HCT116 (cell line): ENCODE measurements around the gene SMIM45.
A peak's percentile ranks its signal among the peaks of the same experiment; 100 is the strongest.

Experiments used
- ATAC-seq: fragments of 200-7000 bp; cut with Tn5 transposase; 2 replicates; pipeline ENCODE4 v1.9.1; 2020; ENCODE audit warnings: mild to moderate bottlenecking, moderate library complexity
- BruUV-seq: library from RNA; stranded (reverse); fragments of 400-500 nt; replicated peaks from 2 replicates; lab custom pipeline; 2021; lab: Mats Ljungman, UMichigan
- CTCF ChIA-PET: fragments of 300-600 bp; sonication (Branson Sonifier 250); formaldehyde crosslinking; loops from one replicate; lab custom pipeline; 2021; ENCODE audit warnings: antibody characterized with exemption; lab: Charles Lee
- POLR2A ChIA-PET: fragments of 300-600, 350-600 bp; sonication (Branson Sonifier 250); formaldehyde crosslinking; loops from one replicate; lab custom pipeline; 2021; ENCODE audit warnings: antibody characterized with exemption; lab: Charles Lee
- RAD21 ChIA-PET, 2 experiments: fragments of 300-600 bp; sonication (Branson Sonifier 250); formaldehyde crosslinking; loops; one replicate each; lab custom pipeline; 2023; ENCODE audit warnings: low total read pairs in 2 of 2; ENCODE audit not compliant: uncharacterized antibody in 2 of 2, unreplicated experiment in 2 of 2, low non-redundant PET in 1 of 2; lab: Charles Lee
- DNase-seq: peaks from one replicate; pipeline ENCODE4 v3.0.0-alpha.2; 2010; ENCODE audit warnings: low read depth, low spot score
- H2AFZ ChIP-seq: fragments of 200-600 bp; shearing (Covaris generic), sonication (generic); 2 replicates; pipeline ENCODE4 v1.6.1; 2017; ENCODE audit warnings: low read depth, mixed run types, mixed read lengths, antibody characterized with exemption, low read length; ENCODE audit not compliant: poor library complexity, severe bottlenecking
- H3K27ac ChIP-seq: 2 replicates; pipeline ENCODE4 v1.5.1; 2012; ENCODE audit warnings: low read depth, low read length
- H3K27me3 ChIP-seq: fragments of 200-600 bp; sonication (generic); 2 replicates; pipeline ENCODE4 v1.6.1; 2016; ENCODE audit warnings: mixed run types, low read length, mixed read lengths; ENCODE audit not compliant: insufficient read depth
- H3K36me3 ChIP-seq, 2 experiments: fragments of 200-500 bp in 1 of 2; fragments of 200-600 bp in 1 of 2; sonication (Bioruptor generic) in 1 of 2; sonication (generic) in 1 of 2; 2 replicates each; pipeline versions ENCODE4 v1.5.1 to v1.6.1; 2014 to 2016; ENCODE audit warnings: low read length in 2 of 2, inconsistent platforms in 1 of 2, mixed read lengths in 1 of 2, mixed run types in 1 of 2; ENCODE audit not compliant: insufficient read depth in 2 of 2, control insufficient read depth in 1 of 2
- H3K4me1 ChIP-seq, 2 experiments: fragments of 200-600 bp in 1 of 2; sonication (generic) in 1 of 2; 2 replicates each; pipeline versions ENCODE4 v1.5.1 to v1.6.1; 2012 to 2017; ENCODE audit warnings: low read length in 2 of 2, inconsistent platforms in 1 of 2, mild to moderate bottlenecking in 1 of 2, mixed read lengths in 1 of 2, mixed run types in 1 of 2, moderate library complexity in 1 of 2; ENCODE audit not compliant: insufficient read depth in 2 of 2, control insufficient read depth in 1 of 2
- H3K4me2 ChIP-seq: fragments of 200-600 bp; sonication (generic); 2 replicates; pipeline ENCODE4 v1.6.1; 2017; ENCODE audit warnings: mixed run types, low read length, mixed read lengths
- H3K4me3 ChIP-seq, 2 experiments: fragments of 200-600 bp in 1 of 2; sonication (generic) in 1 of 2; replicated peaks in 1 of 2; 2 replicates each; pipeline ENCODE4 v1.5.1; 2011 to 2016; ENCODE audit warnings: low read length in 2 of 2, control low read depth in 1 of 2, low read depth in 1 of 2, mild to moderate bottlenecking in 1 of 2, mixed read lengths in 1 of 2, mixed run types in 1 of 2
- H3K79me2 ChIP-seq: fragments of 200-600 bp; sonication (generic); 2 replicates; pipeline ENCODE4 v1.6.1; 2017; ENCODE audit warnings: mild to moderate bottlenecking, mixed run types, low read length, moderate library complexity, mixed read lengths; ENCODE audit not compliant: insufficient read depth
- H3K9ac ChIP-seq: fragments of 200-600 bp; sonication (generic); 2 replicates; pipeline ENCODE4 v1.6.1; 2016; ENCODE audit warnings: low read length, mixed read lengths
- H3K9me2 ChIP-seq: fragments of 200-600 bp; sonication (generic), shearing (Covaris generic); 2 replicates; pipeline ENCODE4 v1.6.1; 2017; ENCODE audit warnings: mixed run types, mild to moderate bottlenecking, moderate library complexity; ENCODE audit not compliant: insufficient read depth
- H3K9me3 ChIP-seq, 2 experiments: fragments of 200-500 bp in 1 of 2; fragments of 200-600 bp in 1 of 2; sonication (Bioruptor generic) in 1 of 2; sonication (generic) in 1 of 2; 2 replicates each; pipeline ENCODE4 v1.6.1; 2014 to 2017; ENCODE audit warnings: low read length in 2 of 2, mixed read lengths in 2 of 2, inconsistent platforms in 1 of 2, low read depth in 1 of 2, mild to moderate bottlenecking in 1 of 2, mixed run types in 1 of 2, moderate library complexity in 1 of 2; ENCODE audit not compliant: control insufficient read depth in 1 of 2, insufficient read depth in 1 of 2
- H4K20me1 ChIP-seq: fragments of 200-600 bp; sonication (generic), shearing (Covaris generic); 2 replicates; pipeline ENCODE4 v1.6.1; 2017; ENCODE audit warnings: mixed run types, mild to moderate bottlenecking, moderate library complexity; ENCODE audit not compliant: insufficient read depth
- CBX3 ChIP-seq: IDR thresholded peaks from 2 replicates; pipeline ENCODE4 v1.6.1; 2012; ENCODE audit warnings: low read depth
- POLR2AphosphoS5 ChIP-seq: IDR thresholded peaks from 2 replicates; pipeline ENCODE4 v1.6.1; 2011; ENCODE audit warnings: mild to moderate bottlenecking, low read depth, low read length, moderate library complexity
- RAD21 ChIP-seq: IDR thresholded peaks from 2 replicates; pipeline ENCODE4 v1.6.1; 2012; ENCODE audit warnings: low read depth, mild to moderate bottlenecking
- SRF ChIP-seq: IDR thresholded peaks from 2 replicates; pipeline ENCODE4 v1.6.1; 2012; ENCODE audit warnings: low read depth
- ZFX ChIP-seq: fragments of 450-650 bp; IDR thresholded peaks from 2 replicates; pipeline ENCODE4 v1.6.1; 2017
- intact Hi-C: fragments of 100-400 bp; cut with micrococcal nuclease; formaldehyde crosslinking; loops from 2 replicates; pipeline ENCODE4 v1.10.0; 2022
- TF ChIP-seq, protein P1 (sequence below), 3 experiments: fragments of 200-600 bp in 1 of 3; sonication (generic) in 1 of 3; IDR thresholded peaks in 2 of 3; conservative IDR thresholded peaks in 1 of 3; 2 replicates each; pipeline ENCODE4 v1.5.1; 2012 to 2017; ENCODE audit warnings: low read depth in 2 of 3, low read length in 2 of 3, antibody characterized with exemption in 1 of 3, borderline replicate concordance in 1 of 3, control low read depth in 1 of 3, mild to moderate bottlenecking in 1 of 3, mixed read lengths in 1 of 3, mixed run types in 1 of 3, moderate library complexity in 1 of 3; ENCODE audit not compliant: insufficient read depth in 1 of 3

SMIM45 gene

DNA sequence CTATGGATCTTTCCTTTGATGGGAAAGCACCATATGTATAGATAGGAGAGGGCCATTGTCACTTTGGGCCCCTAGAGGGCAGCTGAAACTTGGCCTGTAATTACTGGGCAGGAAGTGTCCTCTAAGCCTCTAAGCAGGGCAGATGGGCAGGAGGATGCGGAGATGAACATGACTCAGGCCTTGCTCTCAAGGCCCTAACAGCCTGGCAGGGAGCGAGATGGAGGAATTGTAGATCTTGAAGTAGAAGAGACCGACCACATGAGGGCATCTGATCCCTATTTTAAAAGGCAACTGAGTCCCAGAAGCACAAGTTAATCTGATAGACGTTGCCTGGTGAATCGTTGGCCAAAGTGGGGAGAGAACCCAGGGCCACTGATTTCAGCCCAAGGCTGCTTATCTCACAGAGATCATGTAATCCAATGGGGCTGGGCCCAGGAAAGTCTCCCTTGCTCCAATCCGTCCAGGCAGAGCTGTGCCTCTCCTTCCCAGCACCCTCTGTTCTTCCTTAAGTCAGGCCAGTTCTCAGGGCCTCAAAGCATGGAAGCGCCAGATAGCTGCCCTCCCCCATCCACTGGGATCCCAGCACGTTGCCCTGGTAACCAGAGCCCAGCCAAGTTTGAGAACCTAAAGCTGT lies 14.8 kb downstream of the SMIM45 start:
- Histone ChIP-seq H3K9ac (no peak overlapping the region), H3K9me3 (no peaks in the 10 kb centered on the region; a peak in 1 of 4 replicates), H3K79me2 (no peaks in the 10 kb centered on the region)
- POLR2A ChIA-PET, result no interaction called here
- BruUV-seq, result no TSS peak
- intact Hi-C loops, result loop anchor here (2.0 to 5.0 kb wide), 2 partner anchors 146 to 478 kb away; no protein-coding TSS in a partner anchor
- DNase-seq, result peak; percentile 48
- TF ChIP-seq ZFX, result no peak
- TF ChIP-seq RAD21, result peak; percentile 67
- TF ChIP-seq, protein P1, sequence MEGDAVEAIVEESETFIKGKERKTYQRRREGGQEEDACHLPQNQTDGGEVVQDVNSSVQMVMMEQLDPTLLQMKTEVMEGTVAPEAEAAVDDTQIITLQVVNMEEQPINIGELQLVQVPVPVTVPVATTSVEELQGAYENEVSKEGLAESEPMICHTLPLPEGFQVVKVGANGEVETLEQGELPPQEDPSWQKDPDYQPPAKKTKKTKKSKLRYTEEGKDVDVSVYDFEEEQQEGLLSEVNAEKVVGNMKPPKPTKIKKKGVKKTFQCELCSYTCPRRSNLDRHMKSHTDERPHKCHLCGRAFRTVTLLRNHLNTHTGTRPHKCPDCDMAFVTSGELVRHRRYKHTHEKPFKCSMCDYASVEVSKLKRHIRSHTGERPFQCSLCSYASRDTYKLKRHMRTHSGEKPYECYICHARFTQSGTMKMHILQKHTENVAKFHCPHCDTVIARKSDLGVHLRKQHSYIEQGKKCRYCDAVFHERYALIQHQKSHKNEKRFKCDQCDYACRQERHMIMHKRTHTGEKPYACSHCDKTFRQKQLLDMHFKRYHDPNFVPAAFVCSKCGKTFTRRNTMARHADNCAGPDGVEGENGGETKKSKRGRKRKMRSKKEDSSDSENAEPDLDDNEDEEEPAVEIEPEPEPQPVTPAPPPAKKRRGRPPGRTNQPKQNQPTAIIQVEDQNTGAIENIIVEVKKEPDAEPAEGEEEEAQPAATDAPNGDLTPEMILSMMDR (IDR thresholded peaks at IDR 0.05 in 2 of 3, conservative IDR thresholded peaks at IDR 0.05 in 1 of 3; ENCODE audit: borderline replicate concordance in 1 of 3, insufficient read depth in 1 of 3, low read depth in 2 of 3, low read length in 2 of 3), result peak; percentile 37 to 58 (median 42); a peak in 4 of 6 replicates
- TF ChIP-seq SRF, result no peak
- TF ChIP-seq, all 23 proteins: peak for 2
- Histone ChIP-seq H3K4me3 (no peak overlapping the region), H3K4me1 (peaks cover 0 to 17% of the 10 kb centered on the region in 2 experiments; a peak in 1 of 4 replicates), H3K4me2 (no peak overlapping the region), H3K27ac (no peak overlapping the region), H2AFZ (no peak overlapping the region), H3K27me3 (no peaks in the 10 kb centered on the region), H4K20me1 (no peaks in the 10 kb centered on the region), H3K9me2 (no peaks in the 10 kb centered on the region), H3K36me3 (no peaks in the 10 kb centered on the region)
- ChIA-PET RAD21 (interaction anchor here in 1 of 2 experiments (0.6 kb wide), 1 partner anchor 133 kb away, joined by 4 read pairs; no protein-coding TSS in a partner anchor), CTCF (interaction anchor here (0.9 to 1.2 kb wide), 3 partner anchors 11 to 146 kb away, joined by 3 read pairs; partner anchors contain the start of gene NDUFA6)
- ATAC-seq, result peak; percentile 77

DNA sequence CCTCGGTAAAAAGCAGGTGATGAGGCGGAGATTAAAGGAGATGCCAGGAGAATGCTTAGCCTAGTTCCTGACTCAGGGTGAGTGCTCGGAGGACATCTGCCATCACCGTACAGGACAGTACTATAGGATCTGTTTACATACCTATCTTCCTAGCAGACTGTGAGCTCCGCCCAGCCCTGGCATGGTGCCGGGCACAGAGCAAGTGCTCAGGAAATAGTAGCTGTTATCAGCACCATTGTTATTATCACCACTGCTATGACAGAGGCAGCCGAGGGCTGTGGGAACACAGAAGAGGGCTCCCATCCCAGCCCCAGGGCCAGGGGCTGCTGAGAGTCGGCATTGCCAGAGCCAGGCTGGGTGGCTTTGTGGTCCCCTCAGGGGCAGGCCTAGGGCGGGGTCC lies 16.7 kb downstream of the SMIM45 start:
- Histone ChIP-seq H3K4me3 (no peak overlapping the region), H3K27me3 (no peaks in the 10 kb centered on the region), H3K9ac (no peak overlapping the region), H3K36me3 (no peaks in the 10 kb centered on the region), H3K27ac (no peak overlapping the region), H2AFZ (no peak overlapping the region), H3K9me3 (no peaks in the 10 kb centered on the region; a peak in 1 of 4 replicates), H3K4me2 (no peak overlapping the region), H3K9me2 (no peaks in the 10 kb centered on the region), H3K79me2 (no peaks in the 10 kb centered on the region), H3K4me1 (peaks cover 0 to 17% of the 10 kb centered on the region in 2 experiments; a peak in 1 of 4 replicates), H4K20me1 (no peaks in the 10 kb centered on the region)
- ATAC-seq (no peak), DNase-seq (no peak)
- POLR2A ChIA-PET, result interaction anchor here (0.6 kb wide), 1 partner anchor 12 kb away, joined by 4 read pairs; no protein-coding TSS in a partner anchor
- no peak for TF ChIP-seq RAD21
- no peak for TF ChIP-seq CBX3
- TF ChIP-seq POLR2AphosphoS5, result no peak
- TF ChIP-seq SRF, result no peak
- intact Hi-C loops, result loop anchor here (5.0 kb wide), 1 partner anchor 144 kb away; no protein-coding TSS in a partner anchor
- RAD21 ChIA-PET, result no interaction called here
- BruUV-seq, result no TSS peak
- CTCF ChIA-PET, result interaction anchor here (1.0 kb wide), 1 partner anchor 144 kb away, joined by 3 read pairs; no protein-coding TSS in a partner anchor
